Ovary (tissue), 9 donors: Measurements from ENCODE around the gene AUTS2. TPM values are rescaled to one million over a fixed set of nuclear protein-coding genes. Genes with fewer than 3 reads are reported as not detected.

ENCODE experiments used
- DNase-seq, 5 donors: peaks; one replicate each; pipeline ENCODE4 v3.0.0-alpha.2; 2019 to 2020
- H3K27ac ChIP-seq, 2 donors: fragments of 200-600 bp; one replicate each; pipeline versions ENCODE4 v1.5.1 to v1.8.0; 2019 to 2022
- H3K27me3 ChIP-seq: fragments of 200-600 bp; one replicate; pipeline ENCODE4 v1.8.0; 2022
- H3K36me3 ChIP-seq: fragments of 200-600 bp; sonication (generic); one replicate; pipeline ENCODE4 v1.5.1; 2019
- H3K4me1 ChIP-seq: one replicate; pipeline ENCODE4 v1.8.1; 2013; ENCODE audit warnings: mild to moderate bottlenecking, moderate library complexity; ENCODE audit not compliant: insufficient read depth
- H3K4me3 ChIP-seq: fragments of 200-600 bp; sonication (generic); one replicate; pipeline ENCODE4 v1.5.1; 2017
- H3K9me3 ChIP-seq, 2 donors: fragments of 200-600 bp in 1 of 2; sonication (generic) in 1 of 2; one replicate each; pipeline versions ENCODE4 v1.5.1 to v1.8.1; 2013 to 2019; ENCODE audit warnings: mild to moderate bottlenecking in 1 of 2, moderate library complexity in 1 of 2
- CTCF ChIP-seq, 3 donors: fragments of 450-650 bp in 2 of 3; fragments of 200-600 bp in 1 of 3; IDR thresholded peaks; one replicate each; pipeline versions ENCODE4 v1.5.1 to v1.8.0; 2016 to 2022; ENCODE audit warnings: antibody characterized with exemption in 3 of 3, mild to moderate bottlenecking in 1 of 3
- EP300 ChIP-seq: sonication (generic); formaldehyde crosslinking; IDR thresholded peaks from one replicate; pipeline ENCODE4 v1.6.1; 2017; ENCODE audit warnings: antibody characterized with exemption
- POLR2A ChIP-seq: fragments of 450-650 bp; IDR thresholded peaks from one replicate; pipeline ENCODE4 v1.6.1; 2017; ENCODE audit warnings: antibody characterized with exemption, mild to moderate bottlenecking, moderate library complexity
- WGBS, 3 donors: extraction: QIAGEN DNeasy Blood & Tissue Kit in 1 of 3; methylation state at CpG; one replicate each; pipeline versions ENCODE4 v1.1.5 to v1.1.7; 2013 to 2017; 5-methylcytosine and 5-hydroxymethylcytosine counted together
- intact Hi-C, 4 donors: fragments of 100-400 bp; cut with DNase I; formaldehyde crosslinking; loops; one replicate each; pipeline versions ENCODE4 v1.11.0 to v1.15.1; 2022 to 2023
- polyA plus RNA-seq, 2 donors: library from polyadenylated mRNA; stranded (reverse); fragments of 200-250 nt in 1 of 2; fragments of 350-450 nt in 1 of 2; fragmentation: Illumina TruSeq in 1 of 2; extraction: RNeasy Lipid Tissue Mini Kit (QIAGEN cat#74804) in 1 of 2; gene quantifications; one replicate each; pipeline ENCODE4 v1.2.3, GENCODE V29; 2013 to 2014
- total RNA-seq, 7 donors: library from RNA; depleted of rRNA in 2 of 7; stranded (reverse); fragments of >200 nt in 2 of 7; fragmentation: NEBNext Ultra II Directional in 3 of 7; extraction: Animal tissue kit (Norgen Biotek cat#: 25700) in 3 of 7; gene quantifications; one replicate each; pipeline versions ENCODE4 v1.1.0 to v1.2.4, GENCODE V29; 2016 to 2023
- donor health status: DM: no; HTN: no; CAD: no; lungs with moderate emphysema.
- donor health status: DM: no; HTN: no; CAD: no.
- donor health status: Bipolar disorder and iron deficiency.
- donor health status: DM: yes; HTN: yes; CAD: no.
- donor health status: DM: no; HTN: no; CAD: no.
- donor health status: DM: yes; HTN: yes; CAD: no.

Gene AUTS2
- total and polyA plus RNA-seq, 9 donors: 18.3 to 60.9 (median 44.9) TPM

GRCh38 chr7:70183278-70183677, 585.0 kb downstream of the AUTS2 start:
- no peaks in the 10 kb centered on the region for H3K36me3 ChIP-seq
- 70 to 91% (median 82%) methylated on average over 6 of the region's 6 CpGs for WGBS, 3 donors
- no peak overlapping the region for H3K27ac ChIP-seq
- no peak for DNase-seq
- H3K4me3 ChIP-seq: no peak overlapping the region
- intact Hi-C loops: no loop called here
- H3K27me3 ChIP-seq: no peaks in the 10 kb centered on the region
- no peaks in the 10 kb centered on the region for H3K4me1 ChIP-seq
- no peak for TF ChIP-seq CTCF (IDR thresholded peaks at IDR 0.05)
- no peak for TF ChIP-seq EP300
- TF ChIP-seq POLR2A: no peak
- no peaks in the 10 kb centered on the region for H3K9me3 ChIP-seq

- H3K4me1 ChIP-seq: peaks cover 3% of the 10 kb centered on the region
- TF ChIP-seq CTCF (IDR thresholded peaks at IDR 0.05) (no peak), EP300 (no peak), POLR2A (no peak)
- H3K27me3 ChIP-seq: no peaks in the 10 kb centered on the region
- no peak overlapping the region for H3K4me3 ChIP-seq
- no peak overlapping the region for H3K27ac ChIP-seq
- 74 to 89% (median 77%) methylated on average over 4 of the region's 4 CpGs for WGBS, 3 donors
- no peaks in the 10 kb centered on the region for H3K9me3 ChIP-seq
- no peaks in the 10 kb centered on the region for H3K36me3 ChIP-seq
- no peak for DNase-seq
- intact Hi-C loops: no loop called here
Observed at GRCh38 chr7:70188901-70189650, 590.8 kb downstream of the AUTS2 start.

GRCh38 chr7:70189776-70190175, 591.5 kb downstream of the AUTS2 start:
- intact Hi-C loops: no loop called here
- Histone ChIP-seq H3K4me3 (no peak overlapping the region), H3K36me3 (no peaks in the 10 kb centered on the region), H3K4me1 (peaks cover 3% of the 10 kb centered on the region), H3K27ac (no peak overlapping the region), H3K9me3 (no peaks in the 10 kb centered on the region), H3K27me3 (no peaks in the 10 kb centered on the region)
- no peak for TF ChIP-seq EP300
- TF ChIP-seq POLR2A: no peak
- TF ChIP-seq CTCF (IDR thresholded peaks at IDR 0.05): no peak
- DNase-seq: no peak
- 18 to 34% (median 20%) methylated on average over 4 of the region's 4 CpGs for WGBS, 3 donors

GRCh38 chr7:70190281-70190680, 592.0 kb downstream of the AUTS2 start:
- Histone ChIP-seq H3K27ac (no peak overlapping the region), H3K4me1 (peaks cover 3% of the 10 kb centered on the region), H3K9me3 (no peaks in the 10 kb centered on the region), H3K36me3 (no peaks in the 10 kb centered on the region), H3K27me3 (no peaks in the 10 kb centered on the region), H3K4me3 (no peak overlapping the region)
- no peak for DNase-seq
- TF ChIP-seq EP300 (no peak), CTCF (IDR thresholded peaks at IDR 0.05) (no peak), POLR2A (no peak)
- intact Hi-C loops: no loop called here
- 13 to 23% (median 16%) methylated on average over 4 of the region's 4 CpGs for WGBS, 3 donors
